HG02884 (cell line): ENCODE measurements around the gene TLNRD1.

ENCODE experiments used
- ATAC-seq: cut with Tn5 transposase; IDR thresholded peaks from one replicate; pipeline ENCODE4 v1.9.1; 2021; ENCODE audit warnings: mild to moderate bottlenecking, moderate library complexity; ENCODE audit not compliant: unreplicated experiment

TLNRD1 gene

DNA sequence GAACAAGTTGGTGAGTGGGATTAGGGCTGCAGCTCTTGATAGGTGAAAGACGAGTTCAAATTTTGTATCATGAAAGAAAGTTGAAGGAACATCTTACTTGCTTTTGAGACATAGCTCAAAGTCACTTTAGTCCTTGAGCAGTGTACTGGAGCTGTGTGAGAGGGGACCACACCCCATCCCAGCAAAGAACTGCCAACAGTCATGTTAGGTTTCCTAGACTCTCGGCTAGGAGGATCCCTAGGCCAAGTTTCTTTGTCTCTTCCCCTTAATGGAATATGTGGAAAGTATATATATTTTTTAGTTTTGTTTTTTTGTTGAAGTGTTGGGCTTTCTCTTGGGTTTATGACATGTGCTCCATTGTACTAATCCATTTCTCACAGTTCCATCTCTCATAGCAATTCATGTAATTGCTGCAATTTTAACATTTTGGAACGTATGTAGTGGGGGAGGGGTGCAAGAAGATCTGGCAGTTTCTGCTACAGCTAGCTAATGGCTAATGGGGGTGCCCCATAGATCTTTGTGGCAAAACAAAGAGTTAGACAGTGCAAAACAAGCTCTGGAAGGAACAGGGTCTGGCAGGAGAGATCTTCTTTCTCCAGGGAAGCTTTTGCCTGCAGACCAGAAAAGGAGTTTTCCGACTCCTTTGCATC, 25.1 kb downstream of the TLNRD1 start:
- ATAC-seq, result no peak

DNA sequence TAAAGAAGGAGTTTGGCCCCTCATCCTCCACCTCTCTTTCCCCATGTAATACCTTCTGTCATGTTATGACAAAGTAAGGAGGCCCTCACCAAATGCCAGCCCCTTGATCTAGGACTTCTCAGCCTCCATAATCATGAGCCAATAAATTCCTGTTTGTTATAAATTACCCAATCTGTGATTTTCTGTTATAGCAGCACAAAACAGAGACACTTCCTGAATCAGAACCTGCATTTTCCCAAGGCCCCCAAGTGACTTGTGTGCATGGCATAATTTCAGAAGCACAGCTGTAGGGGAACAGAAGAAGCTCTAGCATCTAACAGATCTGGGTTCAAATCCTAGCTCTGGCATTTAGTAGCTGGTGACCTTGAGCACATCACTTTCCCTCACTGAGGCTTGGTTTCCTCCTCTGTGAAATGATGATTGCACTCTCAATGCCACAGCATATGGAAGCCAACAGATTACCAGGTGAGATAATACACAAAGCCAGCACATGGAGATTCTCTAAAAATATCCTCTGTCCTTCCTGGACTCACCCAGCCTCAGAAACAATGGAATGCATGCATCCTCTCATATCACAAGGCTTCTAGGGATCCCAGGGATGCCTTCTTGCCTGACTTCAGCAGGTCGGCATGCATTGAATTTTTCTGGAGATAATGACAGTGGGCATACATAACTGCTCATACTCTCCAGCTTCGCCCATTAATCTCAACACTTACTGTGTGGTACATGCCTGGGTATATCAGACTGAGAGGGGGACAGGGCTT, 26.3 kb downstream of the TLNRD1 start:
- ATAC-seq, result no peak

DNA sequence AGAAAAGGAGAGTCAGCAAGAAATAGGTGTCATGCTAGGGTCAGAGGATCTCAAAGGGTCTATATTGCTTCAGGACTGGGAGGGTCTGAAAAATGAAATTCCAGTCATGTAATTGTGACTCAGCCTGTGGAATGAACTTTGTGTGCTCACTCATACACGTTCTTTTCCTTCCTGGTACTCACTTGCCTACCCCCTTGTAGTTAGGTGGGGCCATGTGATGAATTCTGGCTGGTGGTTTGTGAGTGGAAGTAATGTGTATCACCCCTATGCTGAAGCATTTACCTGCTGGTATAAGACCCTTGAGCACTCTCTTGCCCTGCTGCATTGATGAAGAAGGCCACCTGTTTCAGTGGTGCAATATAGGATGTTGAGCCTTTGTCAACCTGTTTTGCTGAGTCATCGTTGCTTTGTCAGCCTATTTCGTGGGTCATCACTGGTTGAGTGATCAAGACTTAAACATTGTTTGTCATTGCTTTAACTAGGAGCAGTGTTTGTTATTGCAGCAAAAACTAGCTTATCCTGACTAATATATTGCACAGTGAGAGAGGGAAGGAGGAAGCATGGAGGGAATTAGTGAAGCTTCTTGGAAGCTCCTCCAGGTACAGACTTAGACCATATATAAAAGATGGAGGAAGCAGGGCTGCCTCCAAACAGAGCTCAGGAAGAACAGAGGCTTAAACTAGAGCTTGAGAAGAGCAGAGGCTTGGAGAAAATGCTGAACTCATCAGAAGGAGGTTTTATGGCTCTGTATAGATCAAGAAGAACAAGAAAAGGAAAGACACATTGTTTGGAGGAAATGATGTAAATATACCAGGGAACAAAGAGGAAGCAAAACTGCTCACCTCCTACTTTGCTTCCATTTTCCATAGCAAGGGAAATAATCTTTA, 28.9 kb downstream of the TLNRD1 start:
- ATAC-seq, result no peak

DNA sequence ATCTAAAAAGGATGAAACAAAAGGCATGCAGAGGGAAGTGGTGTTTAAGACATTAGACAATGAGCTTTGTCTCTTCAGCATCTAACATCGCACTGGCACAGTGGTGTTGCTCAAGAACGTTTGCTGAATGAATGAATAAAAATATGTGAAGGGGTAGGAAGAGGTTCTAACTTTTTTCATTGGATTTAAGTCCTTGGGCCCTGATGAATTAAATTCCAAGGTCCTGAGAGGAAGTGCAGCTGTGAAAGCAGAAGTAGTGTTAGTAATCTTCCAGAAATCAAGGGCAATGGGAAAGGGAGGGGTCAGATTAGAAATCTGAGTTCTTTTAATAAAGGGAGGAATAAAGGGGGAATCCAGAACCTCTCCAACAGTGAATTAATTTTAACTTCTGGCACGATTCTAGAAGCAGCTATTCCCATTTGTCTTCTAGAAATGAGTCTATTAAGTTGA, 29.6 kb downstream of the TLNRD1 start:
- no peak for ATAC-seq

DNA sequence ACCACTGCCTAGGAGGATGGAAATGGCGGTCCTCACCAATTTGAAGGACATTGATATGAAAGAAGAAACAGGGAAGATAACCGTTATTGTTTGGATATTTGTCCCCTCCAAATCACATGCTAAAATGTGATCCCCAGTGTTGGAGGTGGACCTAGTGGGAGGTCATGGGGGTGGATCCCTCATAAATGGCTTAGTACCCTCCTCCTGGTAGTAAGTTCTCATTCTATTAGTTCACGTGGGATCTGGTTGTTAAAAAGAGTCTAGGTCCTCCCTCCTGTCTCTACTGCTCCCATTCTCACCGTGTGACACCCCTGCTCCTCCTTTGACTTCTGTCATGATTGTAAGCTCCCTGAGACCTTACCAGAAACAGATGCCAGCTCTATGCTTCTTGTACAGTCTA, 30.5 kb downstream of the TLNRD1 start:
- no peak for ATAC-seq

DNA sequence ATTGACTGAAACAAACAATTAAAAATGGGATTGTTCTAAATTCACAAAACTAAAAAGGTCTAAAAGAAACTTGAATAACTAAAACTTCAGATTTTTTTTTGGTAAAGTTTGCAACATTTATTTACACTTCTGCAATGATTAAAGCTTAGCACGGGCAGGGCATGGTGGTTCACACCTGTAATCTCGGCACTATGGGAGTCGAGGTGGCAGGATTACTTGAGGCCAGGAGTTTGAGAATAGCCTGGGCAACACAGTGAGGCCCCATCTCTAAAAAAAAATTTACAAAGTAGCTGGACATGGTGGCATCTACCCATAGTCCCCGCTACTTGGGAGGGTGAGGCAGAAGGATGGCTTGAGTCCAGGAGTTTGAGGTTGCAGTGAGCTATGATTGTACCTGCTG, 31.6 kb downstream of the TLNRD1 start:
- no peak for ATAC-seq

DNA sequence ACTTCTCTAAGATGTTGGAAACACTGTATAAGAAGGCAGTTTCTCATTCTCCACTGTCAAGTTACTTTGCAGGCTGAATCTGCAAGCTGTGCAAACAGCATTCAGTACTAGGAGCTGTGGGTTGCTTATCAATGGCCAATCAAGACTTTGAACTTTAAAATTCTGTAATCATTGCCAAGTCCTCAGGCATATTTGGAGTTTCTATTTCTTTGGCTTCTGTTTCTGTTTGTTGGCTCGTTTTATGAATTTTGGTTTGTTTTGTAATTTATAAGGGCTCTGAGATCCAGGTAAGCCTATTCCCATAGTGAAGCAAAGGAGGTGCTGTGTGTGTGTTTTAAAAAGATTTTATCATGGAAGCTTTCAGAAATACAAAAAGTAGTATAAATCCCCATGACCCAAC, 32.1 kb downstream of the TLNRD1 start:
- no peak for ATAC-seq

DNA sequence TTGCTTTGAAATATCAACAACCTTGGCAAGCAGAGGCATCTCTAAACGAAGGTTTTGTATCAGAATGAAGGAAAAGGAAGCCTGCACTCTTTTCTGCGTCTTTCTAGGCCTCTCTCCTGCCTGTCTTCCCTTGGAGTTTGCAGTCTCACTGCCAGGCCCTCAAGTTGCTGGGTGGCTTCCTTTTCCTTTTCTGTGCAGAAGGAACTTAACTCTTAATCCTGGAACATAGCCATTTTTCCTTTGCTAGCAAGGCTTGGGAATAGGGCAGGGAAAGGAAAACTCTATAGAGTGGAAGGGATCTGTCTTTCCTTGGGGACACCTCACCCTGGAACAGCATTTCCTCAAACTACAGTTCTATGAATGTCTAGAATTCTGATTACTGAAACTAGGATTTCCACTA, 32.8 kb downstream of the TLNRD1 start:
- ATAC-seq, result no peak

DNA sequence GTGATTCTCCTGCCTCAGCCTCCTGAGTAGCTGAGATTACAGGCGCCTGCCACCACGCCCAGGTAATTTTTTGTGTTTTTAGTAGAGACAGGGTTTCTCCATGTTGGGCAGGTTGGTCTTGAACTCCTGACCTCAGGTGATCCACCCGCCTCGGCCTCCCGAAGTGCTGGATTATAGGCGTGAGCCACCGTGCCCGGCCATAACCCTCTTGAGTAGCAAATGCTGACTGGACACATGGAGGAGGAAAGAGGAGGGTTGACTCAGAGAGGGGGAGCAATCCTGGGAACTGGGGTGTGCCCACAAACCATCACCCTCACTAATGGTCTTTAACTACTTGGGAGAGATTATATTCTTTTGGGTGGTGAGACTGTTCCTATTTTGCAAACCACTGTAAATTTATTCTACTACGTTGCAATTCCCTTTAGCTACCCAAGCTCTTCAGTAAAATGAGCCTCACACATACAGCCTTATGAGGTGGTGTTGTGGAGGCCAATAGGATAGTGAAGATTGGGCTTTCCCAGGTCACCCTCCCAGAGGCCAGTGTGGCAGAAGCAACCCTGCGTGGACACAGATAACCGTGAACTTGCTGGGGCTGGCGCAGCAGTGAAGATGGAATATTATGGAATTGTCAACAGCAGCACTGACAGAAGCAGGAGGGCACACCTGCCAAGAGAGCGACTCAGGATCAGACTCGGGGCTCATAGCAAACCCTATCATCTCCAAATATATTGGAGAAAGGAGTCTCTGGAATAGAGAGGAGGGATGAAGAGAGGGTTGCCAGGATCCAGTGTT, 37.4 kb downstream of the TLNRD1 start:
- no peak for ATAC-seq

DNA sequence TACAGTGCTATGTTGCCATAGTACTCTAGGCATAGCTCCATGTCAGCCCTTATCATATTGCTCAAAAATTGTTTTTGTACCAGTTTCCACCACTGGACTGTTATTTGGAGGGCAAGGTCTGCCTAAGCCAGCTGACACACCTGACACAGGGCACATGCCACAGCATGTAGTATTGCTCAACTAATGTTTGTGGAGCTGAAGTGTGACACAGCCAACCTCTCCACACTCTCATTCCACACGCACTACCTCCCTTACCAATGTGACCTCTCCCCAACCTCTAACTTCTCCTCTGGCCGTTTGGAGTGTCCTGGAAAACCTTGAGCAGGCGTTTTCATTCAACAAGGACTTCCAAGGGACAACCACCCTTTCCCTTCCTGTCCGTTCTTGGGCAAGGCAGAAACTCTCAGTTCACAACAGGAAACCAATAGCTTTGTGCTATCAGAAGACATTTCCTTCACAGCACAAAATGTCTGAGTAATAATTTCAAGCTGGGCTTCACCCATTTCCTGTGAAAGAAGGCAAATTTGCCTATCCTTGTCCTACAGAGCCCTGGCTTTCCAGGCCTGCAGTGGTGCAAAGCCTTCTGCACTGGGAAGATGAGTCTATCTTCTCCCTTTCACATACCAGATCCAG, 38.4 kb downstream of the TLNRD1 start:
- no peak for ATAC-seq

DNA sequence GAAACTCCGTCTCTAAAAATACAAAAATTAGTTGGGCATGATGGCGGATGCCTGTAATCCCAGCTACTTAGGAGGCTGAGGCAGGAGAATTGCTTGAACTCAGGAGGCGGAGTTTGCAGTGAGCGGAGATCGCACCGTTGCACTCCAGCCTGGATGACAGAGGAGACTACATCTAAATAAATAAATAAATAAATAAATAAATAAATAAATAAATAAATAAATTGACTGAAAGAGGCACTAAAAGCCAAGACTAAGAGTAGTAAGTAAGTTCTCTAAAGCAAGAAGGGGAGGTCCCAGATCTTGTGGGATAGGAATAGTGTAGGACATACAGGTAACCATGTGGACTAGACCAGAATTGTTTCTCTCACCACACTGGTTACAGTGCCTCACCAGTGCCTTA, 40.0 kb downstream of the TLNRD1 start:
- ATAC-seq, result no peak

DNA sequence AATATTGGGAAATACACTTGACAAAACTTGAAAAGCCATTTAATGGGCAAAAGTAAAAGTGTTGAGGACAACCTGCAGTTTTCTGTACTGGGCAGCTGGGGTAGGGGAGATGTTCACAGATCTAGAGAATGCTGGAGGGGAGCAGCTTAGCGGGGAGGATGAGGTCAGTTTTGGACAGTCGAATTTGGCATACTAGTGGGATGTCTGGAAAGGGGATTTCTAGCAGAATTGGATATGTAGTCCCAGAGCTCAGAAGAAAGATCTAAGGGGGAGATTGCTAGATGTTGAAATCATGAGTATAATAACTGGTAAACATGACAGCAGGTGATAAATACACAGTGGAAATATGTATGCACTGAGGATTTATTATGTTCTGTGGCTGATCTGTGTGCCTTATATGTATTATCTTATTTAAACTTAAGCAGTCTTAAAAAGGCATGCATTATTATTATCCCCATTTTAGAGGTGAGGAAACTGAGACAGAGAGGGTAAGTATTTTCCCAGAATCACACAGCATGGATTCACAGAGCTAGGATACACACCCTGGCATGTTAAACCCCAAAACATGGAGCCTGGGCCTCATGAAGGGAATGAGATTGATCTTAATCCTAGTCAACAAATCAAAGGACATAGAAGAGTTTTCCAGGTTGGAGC, 42.7 kb downstream of the TLNRD1 start:
- ATAC-seq, result no peak

DNA sequence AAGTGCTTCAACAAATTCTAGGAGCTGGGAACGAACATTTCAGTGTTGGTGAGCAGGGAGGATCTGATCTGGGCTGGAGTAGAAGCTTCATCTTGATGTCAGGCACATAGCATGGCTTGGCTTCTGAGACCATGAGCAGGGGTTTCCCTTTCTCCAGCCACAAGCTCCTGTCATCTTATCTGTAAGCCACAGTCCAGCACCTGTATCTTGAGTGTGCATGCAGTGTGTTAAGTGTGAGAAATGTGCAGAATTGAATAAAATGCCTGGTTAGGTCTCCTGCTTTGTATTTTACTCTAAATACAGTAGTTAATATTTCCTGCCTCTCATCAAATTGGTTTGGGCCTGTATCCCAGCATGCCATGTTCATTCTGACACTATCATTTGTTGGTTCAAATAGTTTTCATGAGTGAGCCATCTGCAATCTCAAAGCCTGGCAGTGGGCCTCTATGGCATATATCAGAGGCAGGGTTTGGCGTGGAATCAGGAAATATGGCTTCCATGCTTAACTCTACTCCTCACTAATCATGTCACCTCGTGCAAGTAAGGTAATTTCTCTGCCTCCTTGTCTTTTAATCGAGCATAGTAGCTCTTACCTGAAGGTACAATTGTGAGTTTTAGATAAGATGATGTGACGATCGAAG, 43.3 kb downstream of the TLNRD1 start:
- no peak for ATAC-seq

DNA sequence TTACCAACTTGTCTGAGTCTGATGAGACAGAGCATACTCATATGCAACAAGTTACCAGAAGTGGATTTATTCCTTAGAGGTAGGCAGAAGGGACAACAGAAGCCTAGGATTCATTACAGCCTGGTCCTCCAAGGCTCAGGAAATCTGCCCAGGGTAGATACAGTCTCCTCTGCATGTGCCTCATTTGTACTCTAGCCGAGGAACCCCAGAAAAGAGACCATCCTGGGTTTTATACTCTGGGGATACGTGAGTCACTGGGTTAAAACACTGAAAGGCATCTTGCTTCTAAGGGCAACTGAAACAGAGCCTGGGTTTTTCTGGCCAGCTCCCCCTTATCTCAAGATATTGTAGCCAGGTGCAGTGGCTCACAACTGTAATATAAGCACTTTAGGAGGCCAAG, 45.6 kb downstream of the TLNRD1 start:
- no peak for ATAC-seq

DNA sequence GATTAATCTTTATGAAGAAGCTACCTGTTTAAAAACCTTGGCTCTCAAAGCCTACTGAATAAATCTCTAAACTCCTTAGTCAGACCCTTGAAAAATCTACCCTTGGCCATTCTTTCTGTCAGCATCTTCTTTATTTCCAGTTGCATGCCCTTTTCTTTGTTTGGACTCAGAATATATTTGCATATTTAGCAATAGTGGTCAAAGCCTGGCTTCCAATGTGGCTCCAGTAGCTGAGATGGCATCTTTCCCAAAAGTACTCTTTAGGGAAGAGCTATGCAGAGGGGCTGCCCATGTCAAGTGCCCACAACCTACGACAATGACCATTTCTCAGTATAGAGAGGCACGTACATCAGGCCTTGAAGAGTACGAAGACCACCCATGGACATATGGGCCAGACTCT, 47.2 kb downstream of the TLNRD1 start:
- ATAC-seq, result no peak

DNA sequence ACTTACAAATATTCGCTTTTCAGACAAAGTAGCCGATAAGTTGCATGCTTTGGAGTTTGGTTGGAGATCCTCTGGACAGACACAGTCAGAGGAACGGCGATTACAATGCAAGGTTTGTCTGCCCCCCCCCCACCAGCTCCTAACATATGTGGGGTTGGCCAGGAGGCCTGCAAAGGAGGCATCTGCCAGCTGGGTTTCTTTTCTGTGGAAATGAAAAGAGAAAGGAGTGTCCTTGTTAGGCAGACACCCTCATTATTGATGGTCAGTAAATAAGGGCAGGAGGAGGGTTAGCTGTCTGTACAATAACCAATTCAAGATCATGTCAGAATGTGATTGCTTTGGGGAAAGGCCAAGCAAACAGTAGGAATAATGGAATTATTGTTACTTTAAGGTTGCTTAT, 49.1 kb downstream of the TLNRD1 start:
- ATAC-seq, result no peak

DNA sequence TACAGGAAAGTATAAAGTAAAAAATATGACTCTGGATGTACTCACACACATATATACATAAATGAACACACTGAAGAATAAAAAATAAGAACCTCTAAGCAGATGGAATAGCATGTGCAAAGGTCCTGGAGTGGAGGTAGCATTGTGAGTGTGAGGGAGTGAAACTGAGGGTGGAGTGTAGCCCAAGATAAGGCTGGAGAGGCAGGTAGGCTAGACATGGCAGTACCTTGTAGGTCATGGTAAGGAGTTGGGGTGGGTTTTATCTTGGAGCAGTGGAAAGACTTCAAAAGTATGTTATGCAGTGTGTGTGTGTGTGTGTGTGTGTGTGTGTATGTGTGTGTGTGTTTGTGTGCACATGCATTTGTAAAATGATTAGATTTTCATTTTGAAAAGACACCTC, 49.5 kb downstream of the TLNRD1 start:
- no peak for ATAC-seq

DNA sequence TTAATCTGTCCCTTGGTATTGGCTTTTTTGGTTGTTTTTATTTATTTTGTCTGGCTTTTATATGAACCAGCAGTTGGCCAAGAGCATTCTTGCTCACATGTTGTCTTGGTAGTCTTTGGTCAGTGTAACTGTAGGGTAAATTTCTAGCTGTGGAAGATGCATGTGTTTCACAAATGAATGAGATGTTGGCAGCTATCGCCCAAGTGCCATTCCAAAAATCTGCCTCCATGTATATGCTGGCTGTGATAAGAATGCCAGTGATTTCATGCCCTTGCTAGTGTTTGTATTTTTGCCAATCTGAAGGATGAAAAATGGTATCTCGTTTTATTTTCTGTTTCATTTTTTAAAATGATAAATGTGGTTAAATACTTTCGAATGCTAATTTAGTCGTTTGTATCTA, 50.1 kb downstream of the TLNRD1 start:
- ATAC-seq, result no peak

DNA sequence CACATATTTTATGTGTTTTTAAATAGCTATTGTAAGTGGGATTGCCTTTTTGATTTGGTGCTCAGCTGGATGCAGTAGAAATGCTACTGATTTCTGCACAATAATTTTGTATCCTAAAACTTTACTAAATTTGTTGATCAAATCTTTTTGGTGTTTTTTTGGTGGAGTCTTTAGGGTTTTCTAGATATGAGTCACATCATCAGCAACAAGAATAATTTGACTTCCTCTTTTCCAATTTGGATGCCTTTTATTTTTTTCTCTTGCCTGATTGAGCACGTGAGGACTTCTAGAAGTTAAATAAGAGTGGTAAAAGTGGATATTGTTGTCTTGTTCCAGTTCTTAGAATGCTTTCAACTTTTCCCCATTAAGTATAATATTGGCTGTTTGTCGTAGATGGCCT, 51.3 kb downstream of the TLNRD1 start:
- no peak for ATAC-seq
